SK-N-SH treated with all-trans-retinoic acid at 6 μM for 48 hours (cell line): ENCODE results near the gene TCEA3.
A peak's percentile ranks its signal among the peaks of the same experiment; 100 is the strongest.

Experiments
- ATAC-seq: fragments of 200-7000 bp; cut with Tn5 transposase; 3 replicates; pipeline ENCODE4 v1.9.1; 2020; ENCODE audit warnings: mild to moderate bottlenecking, moderate library complexity
- BACH2 ChIP-seq: fragments of 250-450 bp; sonication (Bioruptor Pico); IDR thresholded peaks from 2 replicates; pipeline ENCODE4 v1.9.0; 2021; ENCODE audit warnings: mild to moderate bottlenecking, borderline replicate concordance
- GLIS3 ChIP-seq: fragments of 250-450 bp; sonication (Bioruptor Pico); IDR thresholded peaks from 2 replicates; pipeline ENCODE4 v1.5.0; 2020; ENCODE audit warnings: mild to moderate bottlenecking, moderate library complexity
- ISL1 ChIP-seq: fragments of 250-450 bp; sonication (Bioruptor Pico); IDR thresholded peaks from 2 replicates; pipeline ENCODE4 v2.1.2; 2022; ENCODE audit warnings: mild to moderate bottlenecking, moderate library complexity
- OSR1 ChIP-seq: fragments of 250-450 bp; sonication (Bioruptor Pico); IDR thresholded peaks from 2 replicates; pipeline ENCODE4 v1.8.0; 2022; ENCODE audit warnings: moderate library complexity, mild to moderate bottlenecking, inconsistent platforms
- SNAI2 ChIP-seq: fragments of 250-450 bp; sonication (Bioruptor Pico); IDR thresholded peaks from 2 replicates; pipeline ENCODE4 v1.5.0; 2020; ENCODE audit warnings: mild to moderate bottlenecking, moderate library complexity
- TCF4 ChIP-seq: fragments of 250-450 bp; sonication (Bioruptor Pico); IDR thresholded peaks from 2 replicates; pipeline ENCODE4 v1.8.0; 2021; ENCODE audit warnings: mild to moderate bottlenecking, moderate library complexity, borderline replicate concordance
- TOX ChIP-seq: fragments of 250-450 bp; sonication (Bioruptor Pico); IDR thresholded peaks from 2 replicates; pipeline ENCODE4 v1.8.0; 2021; ENCODE audit warnings: mild to moderate bottlenecking, moderate library complexity, borderline replicate concordance
- ZC3H10 ChIP-seq: fragments of 250-450 bp; sonication (Bioruptor Pico); IDR thresholded peaks from 2 replicates; pipeline ENCODE4 v1.5.1; 2021; ENCODE audit warnings: mild to moderate bottlenecking, moderate library complexity
- ZFP3 ChIP-seq: fragments of 250-450 bp; sonication (Bioruptor Pico); IDR thresholded peaks from 2 replicates; pipeline ENCODE4 v1.5.0; 2020; ENCODE audit warnings: mild to moderate bottlenecking, moderate library complexity
- ZFP30 ChIP-seq: fragments of 450-650 bp; formaldehyde crosslinking; IDR thresholded peaks from 2 replicates; pipeline ENCODE4 v1.5.0; 2022; ENCODE audit warnings: mild to moderate bottlenecking, moderate library complexity
- ZNF70 ChIP-seq: fragments of 450-650 bp; formaldehyde crosslinking; IDR thresholded peaks from 2 replicates; pipeline ENCODE4 v1.5.0; 2020; ENCODE audit warnings: mild to moderate bottlenecking, moderate library complexity
- ZNF8 ChIP-seq: fragments of 450-650 bp; formaldehyde crosslinking; IDR thresholded peaks from 2 replicates; pipeline ENCODE4 v1.5.0; 2020; ENCODE audit warnings: mild to moderate bottlenecking, moderate library complexity
- TF ChIP-seq, protein P1 (sequence below): fragments of 250-450 bp; sonication (Bioruptor Pico); IDR thresholded peaks from 2 replicates; pipeline ENCODE4 v1.5.0; 2020; ENCODE audit warnings: mild to moderate bottlenecking, moderate library complexity
- TF ChIP-seq, protein P2 (sequence below): fragments of 250-450 bp; sonication (Bioruptor Pico); IDR thresholded peaks from 2 replicates; pipeline ENCODE4 v1.5.1; 2021; ENCODE audit warnings: mild to moderate bottlenecking, moderate library complexity
- TF ChIP-seq, protein P3 (sequence below): fragments of 250-450 bp; sonication (Bioruptor Pico); IDR thresholded peaks from 2 replicates; pipeline ENCODE4 v1.8.0; 2020; ENCODE audit warnings: mild to moderate bottlenecking, moderate library complexity, borderline replicate concordance
- TF ChIP-seq, protein P4 (sequence below): fragments of 250-450 bp; sonication (Bioruptor Pico); IDR thresholded peaks from 2 replicates; pipeline ENCODE4 v1.5.1; 2020; ENCODE audit warnings: low read depth, mild to moderate bottlenecking, moderate library complexity
- TF ChIP-seq, protein P5 (sequence below): fragments of 250-450 bp; sonication (Bioruptor Pico); IDR thresholded peaks from 2 replicates; pipeline ENCODE4 v1.8.0; 2021; ENCODE audit warnings: low read depth, mild to moderate bottlenecking, moderate library complexity, borderline replicate concordance

Gene TCEA3

DNA sequence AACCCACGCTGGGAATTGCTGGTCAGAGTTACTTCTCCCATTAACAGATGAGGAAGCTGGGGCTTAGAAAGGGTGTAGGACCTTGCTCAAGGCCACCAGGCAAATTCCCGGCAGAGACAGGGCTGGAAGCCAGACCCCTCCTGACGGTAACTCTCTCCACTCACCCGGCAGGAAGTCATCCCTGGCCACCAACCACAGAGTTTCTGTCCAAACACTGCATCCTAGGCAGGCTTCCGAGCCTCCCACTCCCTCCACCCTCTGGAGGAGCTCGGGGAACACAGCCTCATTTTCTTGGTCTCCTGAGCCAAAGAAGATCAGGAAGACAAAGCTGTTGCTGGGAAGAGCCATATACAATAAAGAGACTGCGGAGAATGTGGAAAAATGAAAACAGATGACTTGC is 29.9 kb downstream of the TCEA3 start:
- peak; percentile 85 for ATAC-seq
- TF ChIP-seq ZFP3 (CRISPR knock-in tag): 0 out of 2 replicates have a peak, but pooled peaks have one; percentile 48
- TF ChIP-seq, protein P1, sequence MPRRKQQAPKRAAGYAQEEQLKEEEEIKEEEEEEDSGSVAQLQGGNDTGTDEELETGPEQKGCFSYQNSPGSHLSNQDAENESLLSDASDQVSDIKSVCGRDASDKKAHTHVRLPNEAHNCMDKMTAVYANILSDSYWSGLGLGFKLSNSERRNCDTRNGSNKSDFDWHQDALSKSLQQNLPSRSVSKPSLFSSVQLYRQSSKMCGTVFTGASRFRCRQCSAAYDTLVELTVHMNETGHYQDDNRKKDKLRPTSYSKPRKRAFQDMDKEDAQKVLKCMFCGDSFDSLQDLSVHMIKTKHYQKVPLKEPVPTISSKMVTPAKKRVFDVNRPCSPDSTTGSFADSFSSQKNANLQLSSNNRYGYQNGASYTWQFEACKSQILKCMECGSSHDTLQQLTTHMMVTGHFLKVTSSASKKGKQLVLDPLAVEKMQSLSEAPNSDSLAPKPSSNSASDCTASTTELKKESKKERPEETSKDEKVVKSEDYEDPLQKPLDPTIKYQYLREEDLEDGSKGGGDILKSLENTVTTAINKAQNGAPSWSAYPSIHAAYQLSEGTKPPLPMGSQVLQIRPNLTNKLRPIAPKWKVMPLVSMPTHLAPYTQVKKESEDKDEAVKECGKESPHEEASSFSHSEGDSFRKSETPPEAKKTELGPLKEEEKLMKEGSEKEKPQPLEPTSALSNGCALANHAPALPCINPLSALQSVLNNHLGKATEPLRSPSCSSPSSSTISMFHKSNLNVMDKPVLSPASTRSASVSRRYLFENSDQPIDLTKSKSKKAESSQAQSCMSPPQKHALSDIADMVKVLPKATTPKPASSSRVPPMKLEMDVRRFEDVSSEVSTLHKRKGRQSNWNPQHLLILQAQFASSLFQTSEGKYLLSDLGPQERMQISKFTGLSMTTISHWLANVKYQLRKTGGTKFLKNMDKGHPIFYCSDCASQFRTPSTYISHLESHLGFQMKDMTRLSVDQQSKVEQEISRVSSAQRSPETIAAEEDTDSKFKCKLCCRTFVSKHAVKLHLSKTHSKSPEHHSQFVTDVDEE: no peak

DNA sequence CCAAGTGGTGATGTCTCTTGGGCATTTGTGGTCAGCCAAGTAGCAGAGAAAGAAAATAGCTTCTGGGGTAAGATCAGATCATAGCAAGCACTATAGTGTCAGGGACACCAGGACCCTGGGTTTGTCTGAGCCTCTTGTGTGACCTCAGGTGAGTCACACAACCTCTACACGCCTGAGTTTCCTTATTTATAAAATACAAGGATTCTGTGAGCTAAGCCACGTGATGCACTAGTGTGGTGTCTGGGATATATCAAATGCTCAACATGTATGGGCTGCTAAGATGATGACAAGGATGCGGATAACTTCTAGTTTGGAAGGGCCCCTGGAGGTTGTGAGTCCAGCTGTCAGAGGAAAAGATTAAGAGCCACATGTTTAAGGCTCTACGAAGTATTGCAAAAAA is 30.4 kb downstream of the TCEA3 start:
- ATAC-seq: peak; percentile 86
- TF ChIP-seq ZNF8 (CRISPR knock-in tag) (no peak), OSR1 (CRISPR knock-in tag) (no peak), GLIS3 (no peak), TOX (no peak), ISL1 (CRISPR knock-in tag) (no peak), SNAI2 (CRISPR knock-in tag) (no peak), TCF4 (no peak), ZFP30 (no peak), ZNF70 (CRISPR knock-in tag) (no peak), ZC3H10 (CRISPR knock-in tag) (no peak), BACH2 (no peak)
- TF ChIP-seq, protein P2, sequence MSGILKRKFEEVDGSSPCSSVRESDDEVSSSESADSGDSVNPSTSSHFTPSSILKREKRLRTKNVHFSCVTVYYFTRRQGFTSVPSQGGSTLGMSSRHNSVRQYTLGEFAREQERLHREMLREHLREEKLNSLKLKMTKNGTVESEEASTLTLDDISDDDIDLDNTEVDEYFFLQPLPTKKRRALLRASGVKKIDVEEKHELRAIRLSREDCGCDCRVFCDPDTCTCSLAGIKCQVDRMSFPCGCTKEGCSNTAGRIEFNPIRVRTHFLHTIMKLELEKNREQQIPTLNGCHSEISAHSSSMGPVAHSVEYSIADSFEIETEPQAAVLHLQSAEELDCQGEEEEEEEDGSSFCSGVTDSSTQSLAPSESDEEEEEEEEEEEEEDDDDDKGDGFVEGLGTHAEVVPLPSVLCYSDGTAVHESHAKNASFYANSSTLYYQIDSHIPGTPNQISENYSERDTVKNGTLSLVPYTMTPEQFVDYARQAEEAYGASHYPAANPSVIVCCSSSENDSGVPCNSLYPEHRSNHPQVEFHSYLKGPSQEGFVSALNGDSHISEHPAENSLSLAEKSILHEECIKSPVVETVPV (CRISPR knock-in tag): no peak
- TF ChIP-seq, protein P3, sequence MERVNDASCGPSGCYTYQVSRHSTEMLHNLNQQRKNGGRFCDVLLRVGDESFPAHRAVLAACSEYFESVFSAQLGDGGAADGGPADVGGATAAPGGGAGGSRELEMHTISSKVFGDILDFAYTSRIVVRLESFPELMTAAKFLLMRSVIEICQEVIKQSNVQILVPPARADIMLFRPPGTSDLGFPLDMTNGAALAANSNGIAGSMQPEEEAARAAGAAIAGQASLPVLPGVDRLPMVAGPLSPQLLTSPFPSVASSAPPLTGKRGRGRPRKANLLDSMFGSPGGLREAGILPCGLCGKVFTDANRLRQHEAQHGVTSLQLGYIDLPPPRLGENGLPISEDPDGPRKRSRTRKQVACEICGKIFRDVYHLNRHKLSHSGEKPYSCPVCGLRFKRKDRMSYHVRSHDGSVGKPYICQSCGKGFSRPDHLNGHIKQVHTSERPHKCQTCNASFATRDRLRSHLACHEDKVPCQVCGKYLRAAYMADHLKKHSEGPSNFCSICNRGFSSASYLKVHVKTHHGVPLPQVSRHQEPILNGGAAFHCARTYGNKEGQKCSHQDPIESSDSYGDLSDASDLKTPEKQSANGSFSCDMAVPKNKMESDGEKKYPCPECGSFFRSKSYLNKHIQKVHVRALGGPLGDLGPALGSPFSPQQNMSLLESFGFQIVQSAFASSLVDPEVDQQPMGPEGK (CRISPR knock-in tag): no peak
- TF ChIP-seq, protein P4, sequence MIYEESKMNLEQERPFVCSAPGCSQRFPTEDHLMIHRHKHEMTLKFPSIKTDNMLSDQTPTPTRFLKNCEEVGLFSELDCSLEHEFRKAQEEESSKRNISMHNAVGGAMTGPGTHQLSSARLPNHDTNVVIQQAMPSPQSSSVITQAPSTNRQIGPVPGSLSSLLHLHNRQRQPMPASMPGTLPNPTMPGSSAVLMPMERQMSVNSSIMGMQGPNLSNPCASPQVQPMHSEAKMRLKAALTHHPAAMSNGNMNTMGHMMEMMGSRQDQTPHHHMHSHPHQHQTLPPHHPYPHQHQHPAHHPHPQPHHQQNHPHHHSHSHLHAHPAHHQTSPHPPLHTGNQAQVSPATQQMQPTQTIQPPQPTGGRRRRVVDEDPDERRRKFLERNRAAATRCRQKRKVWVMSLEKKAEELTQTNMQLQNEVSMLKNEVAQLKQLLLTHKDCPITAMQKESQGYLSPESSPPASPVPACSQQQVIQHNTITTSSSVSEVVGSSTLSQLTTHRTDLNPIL: no peak
- TF ChIP-seq, protein P1: no peak
- TF ChIP-seq, protein P5, sequence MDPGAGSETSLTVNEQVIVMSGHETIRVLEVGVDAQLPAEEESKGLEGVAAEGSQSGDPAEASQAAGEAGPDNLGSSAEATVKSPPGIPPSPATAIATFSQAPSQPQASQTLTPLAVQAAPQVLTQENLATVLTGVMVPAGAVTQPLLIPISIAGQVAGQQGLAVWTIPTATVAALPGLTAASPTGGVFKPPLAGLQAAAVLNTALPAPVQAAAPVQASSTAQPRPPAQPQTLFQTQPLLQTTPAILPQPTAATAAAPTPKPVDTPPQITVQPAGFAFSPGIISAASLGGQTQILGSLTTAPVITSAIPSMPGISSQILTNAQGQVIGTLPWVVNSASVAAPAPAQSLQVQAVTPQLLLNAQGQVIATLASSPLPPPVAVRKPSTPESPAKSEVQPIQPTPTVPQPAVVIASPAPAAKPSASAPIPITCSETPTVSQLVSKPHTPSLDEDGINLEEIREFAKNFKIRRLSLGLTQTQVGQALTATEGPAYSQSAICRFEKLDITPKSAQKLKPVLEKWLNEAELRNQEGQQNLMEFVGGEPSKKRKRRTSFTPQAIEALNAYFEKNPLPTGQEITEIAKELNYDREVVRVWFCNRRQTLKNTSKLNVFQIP (CRISPR knock-in tag): no peak

DNA sequence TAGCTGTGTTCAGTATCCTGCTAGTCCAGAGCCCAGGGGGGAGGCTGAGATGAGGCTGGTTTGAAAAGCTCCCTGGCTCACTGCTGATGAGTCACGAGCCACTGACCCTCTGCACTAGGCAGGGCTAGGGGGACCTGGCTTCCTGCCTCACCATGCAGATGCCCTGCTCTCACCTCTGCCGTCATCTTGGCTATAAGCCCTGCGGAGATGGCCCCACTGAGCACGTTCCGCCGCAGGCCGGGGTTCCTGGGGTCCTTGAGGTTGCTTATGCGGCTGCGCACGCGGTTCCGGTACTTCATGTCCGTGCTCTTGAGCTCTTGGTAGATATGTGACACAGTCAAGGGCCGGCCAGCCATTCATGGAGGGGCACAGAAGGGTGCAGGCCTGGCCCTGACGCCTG is 30.8 kb downstream of the TCEA3 start:
- ATAC-seq: peak; percentile 77
- TF ChIP-seq ZC3H10 (CRISPR knock-in tag) (no peak), ZFP3 (CRISPR knock-in tag) (peak; percentile 41; the same call in 1 of the 2 replicates)
- TF ChIP-seq, protein P3 (CRISPR knock-in tag): no peak
